ENCODE data around the gene CTLA4. TPM values are rescaled to one million over a fixed set of nuclear protein-coding genes. Genes with fewer than 3 reads are reported as not detected.
"Not testable (repeated sequence)": the region's sequence is repeated elsewhere in the genome, so short reads cannot be mapped to it uniquely, and the experiment has no call there.

CTLA4 gene
- total RNA-seq, 2 donors from 2014 or later: not detected

DNA sequence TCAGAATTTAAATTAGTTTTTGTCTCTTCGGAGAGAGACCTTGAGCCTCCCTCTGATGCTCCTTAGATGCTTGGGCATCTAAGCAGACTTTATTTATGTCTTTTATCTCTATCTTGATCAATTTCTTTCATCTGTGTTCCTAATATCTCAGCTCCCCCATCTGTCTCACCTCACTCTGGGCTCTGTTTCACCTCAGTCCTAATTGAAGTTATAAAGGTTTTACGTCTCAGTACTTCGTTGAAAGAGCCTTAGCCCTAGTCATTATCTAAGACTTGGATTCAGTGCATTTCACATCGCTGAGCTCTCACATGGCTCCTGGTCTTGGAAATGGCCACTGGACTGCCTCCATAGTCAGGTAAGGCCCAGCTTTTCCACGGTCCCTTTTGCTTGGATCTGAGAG, 13.8 kb upstream of the CTLA4 start:
- intact Hi-C loops (cut with DNase I): no loop called here
- no peak for DNase-seq (ENCODE audit: low spot score)

DNA sequence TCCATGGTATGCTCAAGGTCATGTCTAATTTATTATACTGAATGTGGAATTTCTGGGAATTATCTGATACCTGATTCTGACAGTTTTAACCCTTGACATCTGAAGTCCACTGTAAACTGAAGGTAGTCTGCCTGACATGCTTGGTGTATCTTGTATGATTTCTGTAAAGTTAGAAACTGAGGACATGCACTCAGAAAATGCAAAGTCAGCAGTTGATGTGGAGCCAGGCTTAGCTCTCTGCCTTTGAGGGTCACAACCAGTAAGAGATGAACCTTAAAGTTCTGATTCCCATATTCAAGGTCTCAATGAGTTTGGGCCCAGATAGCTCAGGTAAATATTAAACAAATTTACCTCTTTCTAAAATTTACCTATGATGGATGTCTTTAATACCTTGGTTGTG, 12.3 kb upstream of the CTLA4 start:
- intact Hi-C loops (cut with DNase I): no loop called here

GRCh38 chr2:203857656-203858055, 9.9 kb upstream of the CTLA4 start:
- intact Hi-C loops (cut with DNase I): no loop called here
- no peak for DNase-seq (ENCODE audit: low spot score)

More for the DNA sequence above, 12.3 kb upstream of the CTLA4 start:
- DNase-seq (ENCODE audit: low spot score): no peak

- no peak for DNase-seq (ENCODE audit: low spot score)
- intact Hi-C loops (cut with DNase I): no loop called here
These were observed 9.4 kb upstream of the CTLA4 start for GRCh38 chr2:203858176-203858575.

- intact Hi-C loops (cut with DNase I): no loop called here
- DNase-seq (ENCODE audit: low spot score): no peak
These were observed 8.4 kb upstream of the CTLA4 start for GRCh38 chr2:203859030-203859789.

- no peak for DNase-seq (ENCODE audit: low spot score)
- intact Hi-C loops (cut with DNase I): no loop called here
These were observed 6.4 kb upstream of the CTLA4 start for GRCh38 chr2:203861197-203861596.

GRCh38 chr2:203861607-203862006, 6.0 kb upstream of the CTLA4 start:
- intact Hi-C loops (cut with DNase I): no loop called here
- no peak for DNase-seq (ENCODE audit: low spot score)

GRCh38 chr2:203869223-203870042, 1.9 kb downstream of the CTLA4 start:
- DNase-seq (ENCODE audit: low spot score): no peak
- intact Hi-C loops (cut with DNase I): no loop called here

DNA sequence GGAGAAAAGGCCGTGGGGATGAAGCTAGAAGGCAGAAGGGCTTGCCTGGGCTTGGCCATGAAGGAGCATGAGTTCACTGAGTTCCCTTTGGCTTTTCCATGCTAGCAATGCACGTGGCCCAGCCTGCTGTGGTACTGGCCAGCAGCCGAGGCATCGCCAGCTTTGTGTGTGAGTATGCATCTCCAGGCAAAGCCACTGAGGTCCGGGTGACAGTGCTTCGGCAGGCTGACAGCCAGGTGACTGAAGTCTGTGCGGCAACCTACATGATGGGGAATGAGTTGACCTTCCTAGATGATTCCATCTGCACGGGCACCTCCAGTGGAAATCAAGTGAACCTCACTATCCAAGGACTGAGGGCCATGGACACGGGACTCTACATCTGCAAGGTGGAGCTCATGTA, 2.9 kb downstream of the CTLA4 start:
- DNase-seq (ENCODE audit: low spot score): no peak
- intact Hi-C loops (cut with DNase I): no loop called here

GRCh38 chr2:203870941-203871340, 3.4 kb downstream of the CTLA4 start:
- intact Hi-C loops (cut with DNase I): no loop called here
- no peak for DNase-seq (ENCODE audit: low spot score)

DNA sequence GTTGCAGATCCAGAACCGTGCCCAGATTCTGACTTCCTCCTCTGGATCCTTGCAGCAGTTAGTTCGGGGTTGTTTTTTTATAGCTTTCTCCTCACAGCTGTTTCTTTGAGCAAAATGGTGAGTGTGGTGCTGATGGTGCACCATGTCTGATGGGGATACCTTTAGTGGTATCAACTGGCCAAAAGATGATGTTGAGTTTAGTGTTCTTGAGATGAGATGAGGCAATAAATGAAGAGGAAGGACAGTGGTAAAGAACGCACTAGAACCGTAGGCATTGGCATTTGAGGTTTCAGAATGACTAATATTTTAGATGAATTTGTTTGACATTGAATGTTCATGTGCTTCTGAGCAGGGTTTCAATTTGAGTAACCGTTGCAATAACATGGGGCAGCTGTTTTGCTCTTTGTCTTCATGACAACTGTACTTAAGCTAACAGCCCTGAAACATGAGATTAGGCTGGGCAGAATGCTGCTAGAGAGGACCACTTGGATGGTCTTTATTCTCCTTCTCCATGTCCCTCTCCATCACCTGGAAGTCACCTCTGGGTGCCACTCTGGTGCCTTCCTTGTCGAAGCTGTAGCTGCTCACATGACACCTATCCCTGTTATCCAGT, 3.9 kb downstream of the CTLA4 start:
- intact Hi-C loops (cut with DNase I): no loop called here
- DNase-seq (ENCODE audit: low spot score): no peak

- no peak for DNase-seq (ENCODE audit: low spot score)
- intact Hi-C loops (cut with DNase I): no loop called here
These were observed 5.9 kb downstream of the CTLA4 start for GRCh38 chr2:203873461-203873860.

- intact Hi-C loops (cut with DNase I): no loop called here
These were observed 6.5 kb downstream of the CTLA4 start for GRCh38 chr2:203873921-203874631.

DNA sequence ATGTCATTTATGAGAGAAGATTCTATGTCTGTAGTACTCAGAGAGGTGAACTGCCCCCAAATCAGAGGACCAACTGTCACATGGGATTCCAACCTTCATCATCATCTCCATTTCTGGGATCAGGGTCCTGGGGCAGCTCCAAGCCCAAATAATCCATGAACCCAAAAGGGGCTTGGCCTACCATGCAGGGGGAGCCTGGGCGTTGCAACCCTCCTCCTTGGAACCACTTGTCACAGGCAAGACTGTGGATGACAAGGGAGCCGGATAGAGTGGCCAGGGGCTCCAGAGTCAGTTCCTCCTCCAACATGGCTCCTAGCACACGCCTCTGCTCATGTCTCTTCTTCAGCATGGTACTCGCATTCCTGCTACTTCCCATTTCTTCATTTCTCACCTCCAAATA, 7.9 kb downstream of the CTLA4 start:
- DNase-seq (ENCODE audit: low spot score): no peak
- intact Hi-C loops (cut with DNase I): no loop called here

More at GRCh38 chr2:203873921-203874631, 6.5 kb downstream of the CTLA4 start:
- DNase-seq (ENCODE audit: low spot score): no peak

DNA sequence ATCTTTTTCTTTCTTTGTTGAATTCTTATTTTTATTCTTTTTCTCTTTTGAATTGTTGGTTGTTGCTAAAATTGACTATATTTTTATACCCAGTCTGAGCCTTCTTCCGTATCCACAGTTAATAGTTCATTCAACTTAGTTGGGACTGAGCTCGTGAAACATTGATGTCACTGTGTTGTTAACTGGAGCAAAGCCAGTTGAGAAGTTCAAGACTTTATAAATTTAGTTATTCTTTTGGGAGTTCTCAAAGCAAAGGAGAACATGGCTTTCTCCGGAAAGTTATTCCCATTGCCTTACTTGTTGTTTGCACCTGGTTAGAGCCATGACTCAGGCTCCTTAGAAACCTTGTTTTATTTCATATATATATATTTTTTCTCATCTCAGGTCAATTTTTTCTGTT, 8.8 kb downstream of the CTLA4 start:
- intact Hi-C loops (cut with DNase I): no loop called here
- DNase-seq (ENCODE audit: low spot score): no peak

DNA sequence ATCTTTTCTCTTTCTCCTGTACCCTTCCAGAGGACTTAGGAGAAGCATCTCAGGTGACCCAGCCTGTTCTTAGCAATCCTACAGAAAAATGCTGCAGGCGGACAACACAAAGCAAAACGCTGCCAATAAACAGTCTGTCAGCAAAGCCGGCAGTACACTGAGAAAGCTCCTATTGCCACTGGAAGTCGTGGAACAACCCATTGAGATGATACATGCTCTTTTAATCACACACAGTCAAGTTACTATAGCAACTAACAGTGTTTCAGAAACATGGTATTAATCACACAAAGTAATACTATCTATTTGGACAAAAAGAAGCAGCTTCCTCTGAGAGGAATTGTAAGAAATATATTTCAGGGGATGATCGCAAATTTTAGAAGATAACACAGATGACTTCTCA, 10.5 kb downstream of the CTLA4 start:
- no peak for DNase-seq (ENCODE audit: low spot score)
- intact Hi-C loops (cut with DNase I): no loop called here

DNA sequence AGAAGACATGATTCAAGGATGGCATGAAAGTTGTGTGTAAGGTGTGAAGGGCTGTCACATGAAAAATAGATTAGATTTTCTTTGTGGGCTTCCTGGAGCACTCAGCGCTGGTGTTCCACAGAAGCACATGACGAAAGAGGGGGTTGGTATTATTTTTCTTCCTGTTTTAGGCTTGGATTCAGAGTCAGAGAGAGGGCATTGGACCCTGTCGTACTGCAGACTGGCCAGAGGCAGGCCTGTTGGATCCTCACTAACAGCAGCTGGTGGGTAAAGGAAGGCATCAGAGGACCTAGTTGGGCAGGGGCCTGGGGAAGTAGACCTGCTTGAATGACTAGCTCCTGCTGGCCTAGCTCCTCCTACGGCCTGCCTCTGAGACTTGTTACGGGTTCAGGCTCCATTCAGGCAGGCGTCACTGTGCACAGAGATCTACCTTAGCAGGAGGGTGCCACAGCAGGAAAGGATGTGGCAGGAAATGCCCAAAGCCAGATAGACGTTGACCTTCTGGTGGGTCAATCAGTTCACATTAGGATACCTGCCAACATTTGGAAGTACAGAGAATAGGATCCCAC, 13.1 kb downstream of the CTLA4 start:
- intact Hi-C loops (cut with DNase I): no loop called here
- no peak for DNase-seq (ENCODE audit: low spot score)

- DNase-seq (ENCODE audit: low spot score); intact Hi-C loops (cut with DNase I): not testable (repeated sequence)
These were observed 13.6 kb downstream of the CTLA4 start for GRCh38 chr2:203881185-203881584.

DNA sequence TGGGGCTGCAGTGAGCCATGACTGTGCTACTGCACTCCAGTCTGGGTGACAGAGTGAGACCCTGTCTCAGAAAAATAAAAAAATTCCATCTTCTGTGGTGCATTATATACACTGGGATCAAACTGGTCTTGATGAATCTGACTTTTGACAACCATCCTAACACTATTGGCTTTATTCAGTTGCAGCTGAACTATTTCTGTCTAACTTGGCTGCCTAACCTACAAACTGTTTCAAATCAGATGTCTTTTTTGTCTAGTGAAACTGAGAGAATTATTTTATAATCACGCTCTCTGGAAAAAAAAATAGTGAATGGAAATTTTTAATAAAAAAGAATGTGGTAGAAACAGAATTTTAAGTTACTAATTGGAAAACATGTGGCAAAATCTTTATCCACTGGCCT, 15.0 kb downstream of the CTLA4 start:
- intact Hi-C loops (cut with DNase I): no loop called here
- no peak for DNase-seq (ENCODE audit: low spot score)
